Renal cortical epithelial cell (primary cell): ENCODE data around the gene USP36. TPM values are rescaled to one million over a fixed set of nuclear protein-coding genes. Genes with fewer than 3 reads are reported as not detected.
A peak's percentile ranks its signal among the peaks of the same experiment; 100 is the strongest.
"Not testable (repeated sequence)": the region's sequence is repeated elsewhere in the genome, so short reads cannot be mapped to it uniquely, and the experiment has no call there.

ENCODE experiments used
- DNase-seq: peaks from one replicate; pipeline ENCODE4 v3.0.0-alpha.2; 2011; ENCODE audit warnings: low read depth
- total RNA-seq: library from RNA; depleted of rRNA; stranded (reverse); fragments of >200 nt; gene quantifications from 2 replicates; pipeline ENCODE4 v1.2.3, GENCODE V29; 2014

The USP36 gene
- total RNA-seq, 1 donor from 2014 or later, result 33.5 TPM

- no peak for DNase-seq
These were observed 31.9 kb upstream of the USP36 start for GRCh38 chr17:78872486-78872885.

- DNase-seq, result no peak
These were observed 30.0 kb upstream of the USP36 start for GRCh38 chr17:78870621-78871020.

GRCh38 chr17:78868391-78868790 is 27.8 kb upstream of the USP36 start:
- DNase-seq, result no peak

DNA sequence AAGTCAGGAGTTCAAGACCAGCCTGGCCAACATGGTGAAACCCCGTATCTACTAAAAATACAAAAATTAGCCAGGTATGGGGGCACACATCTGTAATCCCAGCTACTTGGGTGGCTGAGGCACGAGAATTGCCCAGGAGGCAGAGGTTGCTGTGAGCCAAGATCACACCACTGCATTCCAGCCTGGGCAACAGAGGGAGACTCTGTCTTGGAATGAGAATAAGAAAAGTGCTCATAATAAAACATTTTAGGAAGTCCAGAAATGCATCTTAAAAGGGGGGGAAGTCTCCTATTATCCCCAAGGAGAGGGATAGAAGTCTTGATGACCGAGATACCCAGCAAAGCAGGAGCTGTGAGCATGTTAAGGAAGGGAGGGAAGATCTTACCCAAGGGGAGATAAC is 26.4 kb upstream of the USP36 start:
- DNase-seq, result not testable (repeated sequence)

GRCh38 chr17:78865682-78866390 is 25.2 kb upstream of the USP36 start:
- DNase-seq, result peak; percentile 68

DNA sequence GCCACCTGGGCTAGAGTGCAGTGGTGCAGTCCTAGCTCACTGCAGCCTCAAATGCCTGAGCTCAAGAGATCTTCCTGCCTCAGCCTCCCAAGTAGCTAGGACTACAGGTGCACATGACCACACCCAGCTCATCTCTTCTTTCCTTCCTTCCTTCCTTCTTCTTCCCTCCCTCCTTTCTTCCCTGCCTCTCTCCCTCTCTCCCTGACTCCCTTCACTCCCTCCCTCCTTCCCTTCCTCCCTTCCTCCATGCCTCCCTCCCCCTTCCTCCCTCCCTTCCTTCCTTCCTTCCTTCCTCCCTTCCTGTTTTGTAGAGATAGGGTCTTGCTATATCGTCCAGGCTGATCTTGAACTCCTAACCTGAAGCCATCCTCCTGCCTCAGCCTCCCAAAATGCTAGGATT is 23.5 kb upstream of the USP36 start:
- no peak for DNase-seq

DNA sequence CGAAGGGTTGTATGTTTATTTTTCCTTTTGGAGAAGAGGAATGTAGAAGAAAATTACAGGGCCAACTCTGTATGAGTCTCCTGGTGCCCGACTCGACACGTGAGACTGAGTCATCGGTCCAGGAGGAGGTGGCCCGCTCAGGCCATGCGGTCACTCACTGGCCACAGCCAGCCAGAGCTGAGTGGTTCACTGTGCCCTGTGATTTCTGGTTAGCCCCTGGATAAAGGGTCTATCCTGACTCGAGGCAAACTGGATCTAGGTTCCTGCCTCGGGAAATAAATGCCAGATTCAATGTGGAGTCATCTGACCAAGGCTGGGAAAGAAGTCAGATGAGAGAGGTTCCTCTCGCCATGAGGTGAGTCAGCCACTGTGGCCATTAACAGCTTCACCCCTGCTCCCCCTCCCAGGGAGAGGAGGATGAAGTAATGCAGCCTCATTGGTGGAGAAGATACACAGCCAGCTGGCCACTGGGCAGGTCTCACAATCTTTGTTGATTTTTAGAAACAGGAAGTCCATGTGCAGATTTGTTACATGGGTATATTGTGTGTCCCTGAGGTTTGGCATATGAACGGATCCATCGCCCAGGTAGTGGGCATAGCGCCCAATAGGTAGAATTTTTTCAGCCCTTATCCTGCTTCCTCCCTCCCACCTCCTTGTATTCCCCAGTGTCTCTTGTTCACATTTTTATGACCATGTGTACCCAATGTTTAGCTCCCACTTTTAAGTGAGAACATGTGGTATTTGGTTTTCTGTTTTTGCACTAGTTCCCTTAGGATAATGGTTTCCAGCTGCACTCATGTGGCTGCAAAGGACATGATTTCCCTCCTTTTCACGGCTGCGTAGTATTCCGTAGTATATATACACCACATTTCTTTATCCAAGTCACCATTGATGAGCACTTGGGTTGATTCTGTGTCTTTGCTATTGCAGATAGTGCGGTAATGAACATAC is 21.7 kb upstream of the USP36 start:
- peak; percentile 97 for DNase-seq

DNA sequence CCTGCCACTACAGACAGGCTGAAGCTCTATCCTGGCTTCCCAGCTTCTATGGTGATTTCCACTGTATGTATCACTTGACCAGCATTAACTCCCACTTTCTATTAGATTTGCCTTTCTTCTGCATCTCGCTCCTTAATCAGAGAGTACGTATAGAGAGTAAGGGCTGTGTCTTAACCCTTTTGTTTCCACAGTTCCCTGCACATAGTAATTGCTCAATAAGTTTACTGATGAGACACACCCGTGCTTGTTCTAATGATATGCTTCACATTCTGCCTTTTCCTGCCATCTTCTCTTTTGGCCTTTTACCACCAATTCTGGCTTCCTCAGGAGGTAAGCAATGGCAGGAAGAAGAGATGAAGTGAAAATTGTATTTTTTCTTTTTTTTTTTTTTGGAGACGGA is 20.6 kb upstream of the USP36 start:
- no peak for DNase-seq

DNA sequence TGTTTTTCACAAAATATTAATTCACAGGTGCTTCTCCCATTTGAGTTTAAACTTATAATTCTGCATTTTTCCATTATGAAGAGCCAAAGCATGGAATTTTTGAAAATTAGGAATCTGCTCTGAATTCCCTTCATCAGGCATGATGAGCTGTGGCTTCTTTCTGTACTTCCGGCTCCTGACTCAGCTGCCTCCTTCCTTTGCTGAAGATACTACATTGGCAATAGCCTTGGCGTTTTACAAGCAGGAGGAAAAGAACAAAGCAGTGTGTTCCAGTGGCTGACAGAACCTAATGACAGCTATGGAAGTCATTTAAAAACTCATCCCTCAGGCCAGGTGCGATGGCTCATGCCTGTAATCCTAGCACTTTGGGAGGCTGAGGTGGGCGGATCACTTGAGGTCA is 18.4 kb upstream of the USP36 start:
- no peak for DNase-seq

- DNase-seq, result no peak
These were observed 16.7 kb upstream of the USP36 start for GRCh38 chr17:78857266-78857665.

GRCh38 chr17:78855561-78856165 is 15.0 kb upstream of the USP36 start:
- no peak for DNase-seq

- DNase-seq, result no peak
These were observed 13.9 kb upstream of the USP36 start for GRCh38 chr17:78854508-78854907.

GRCh38 chr17:78853926-78854394 is 13.3 kb upstream of the USP36 start:
- DNase-seq, result no peak

DNA sequence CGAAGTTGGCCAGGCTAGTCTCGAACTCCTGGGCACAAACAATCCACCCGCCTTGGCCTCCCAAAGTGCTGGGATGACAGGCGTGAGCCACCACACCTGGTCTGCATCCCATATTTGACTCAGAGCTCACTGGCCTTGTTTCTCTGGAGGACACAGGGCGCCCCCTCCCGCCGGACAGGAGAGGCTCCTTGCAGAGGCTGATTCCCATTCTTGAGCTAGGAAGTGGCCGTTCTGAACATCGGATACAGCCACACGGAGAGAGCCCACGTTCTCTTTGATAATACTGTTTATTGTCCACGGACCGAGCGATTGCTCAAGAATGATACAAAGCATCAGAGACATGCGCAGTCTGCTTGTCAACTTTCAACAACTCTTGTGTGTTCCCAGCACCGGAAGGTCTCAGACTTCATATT is 12.1 kb upstream of the USP36 start:
- DNase-seq, result no peak

- no peak for DNase-seq
These were observed 8.4 kb upstream of the USP36 start for GRCh38 chr17:78849026-78849425.

GRCh38 chr17:78847052-78847451 is 6.4 kb upstream of the USP36 start:
- DNase-seq, result no peak

GRCh38 chr17:78844301-78845005 is 3.8 kb upstream of the USP36 start:
- no peak for DNase-seq

DNA sequence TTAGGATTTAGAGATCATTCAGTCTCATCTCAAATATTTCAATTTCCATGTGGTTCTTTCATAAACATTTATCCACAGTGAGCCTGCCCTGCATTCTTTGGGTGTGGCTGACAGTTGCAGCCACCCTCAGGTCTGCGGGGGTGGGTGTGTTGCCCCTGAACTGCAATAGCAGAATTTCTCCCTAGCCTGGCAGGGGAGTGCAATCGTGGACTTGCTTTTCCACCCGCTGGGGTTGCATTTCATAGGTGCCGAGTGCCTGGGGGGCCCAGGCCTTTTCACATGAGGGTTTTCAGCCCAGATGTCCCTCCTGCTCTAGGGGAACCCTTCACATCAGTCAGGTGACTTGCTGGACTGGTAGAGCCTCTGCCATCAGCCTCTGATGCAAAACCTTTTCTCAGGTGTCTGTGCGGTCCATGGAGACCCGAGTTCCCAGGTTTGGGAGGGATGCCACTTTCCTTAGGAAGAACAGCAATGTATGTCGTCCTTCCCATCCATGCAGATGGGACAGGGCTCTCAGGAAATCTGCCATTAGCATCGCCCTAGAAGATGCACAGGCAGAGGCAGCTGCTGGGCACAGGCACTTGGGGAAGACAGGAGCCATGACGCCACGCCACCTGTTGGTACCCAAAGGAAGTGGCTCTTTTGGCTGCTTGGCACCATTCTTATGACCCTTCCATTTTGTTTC is 2.4 kb upstream of the USP36 start:
- DNase-seq, result no peak

- DNase-seq, result no peak
These were observed 159 bp downstream of the USP36 start for GRCh38 chr17:78840530-78840779.

- DNase-seq, result no peak
These were observed 668 bp downstream of the USP36 start for GRCh38 chr17:78839762-78840529.
